Astrocyte (in vitro differentiated cells and primary cell): ENCODE data around the gene PPP4R4.

Experiments
- CTCF ChIP-seq: IDR thresholded peaks from 2 replicates; pipeline ENCODE4 v1.5.1; 2011; ENCODE audit warnings: low read depth, mild to moderate bottlenecking, inconsistent platforms, low read length, moderate library complexity; ENCODE audit not compliant: insufficient read depth
- EZH2 ChIP-seq: IDR thresholded peaks from 2 replicates; pipeline ENCODE4 v1.6.1; 2012; ENCODE audit warnings: mild to moderate bottlenecking, low read length, inconsistent platforms; ENCODE audit not compliant: insufficient read depth

- no peak for TF ChIP-seq CTCF
- TF ChIP-seq EZH2, result no peak
Measured at GRCh38 chr14:94153750-94154342, 20.3 kb upstream of the PPP4R4 start.
